Measurements from ENCODE around the gene SLC38A3.

SLC38A3 gene

GRCh38 chr3:50262778-50263177 is 57.7 kb downstream of the SLC38A3 start:
- in situ Hi-C loops (cut with HindIII; ENCODE audit: low sequenced_read_pairs), result no loop called here

GRCh38 chr3:50263478-50264382 is 58.7 kb downstream of the SLC38A3 start:
- in situ Hi-C loops (cut with HindIII; ENCODE audit: low sequenced_read_pairs), result no loop called here

DNA sequence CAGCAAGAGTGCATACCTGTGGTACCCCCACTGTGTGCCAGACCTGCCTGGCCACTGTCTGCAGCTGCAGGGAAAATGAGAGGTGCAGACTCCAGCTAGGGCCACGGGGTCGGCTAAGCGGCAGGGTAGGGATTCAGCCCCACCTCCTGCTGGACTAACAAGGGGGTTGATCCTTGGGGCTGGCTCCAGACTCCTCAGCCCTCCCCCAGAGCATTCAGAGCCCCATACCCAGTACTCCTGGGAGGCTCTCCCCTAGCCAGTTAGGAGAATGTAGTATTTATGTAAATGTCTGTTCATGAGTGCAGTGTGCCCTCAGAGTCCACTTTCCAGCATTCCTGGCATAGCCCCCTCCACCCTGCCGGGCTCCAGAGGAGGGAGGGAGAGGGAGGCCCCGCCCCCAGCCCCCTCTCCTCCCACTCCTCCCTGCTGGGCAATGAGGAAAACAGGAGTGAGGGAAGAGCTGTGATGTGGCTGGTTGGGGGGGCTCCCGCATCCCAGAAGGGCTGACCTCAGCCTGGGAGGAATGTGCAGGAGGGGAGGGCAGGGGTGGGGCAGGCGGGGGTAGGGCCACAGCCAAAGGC is 59.4 kb downstream of the SLC38A3 start:
- in situ Hi-C loops (cut with HindIII; ENCODE audit: low sequenced_read_pairs), result no loop called here

DNA sequence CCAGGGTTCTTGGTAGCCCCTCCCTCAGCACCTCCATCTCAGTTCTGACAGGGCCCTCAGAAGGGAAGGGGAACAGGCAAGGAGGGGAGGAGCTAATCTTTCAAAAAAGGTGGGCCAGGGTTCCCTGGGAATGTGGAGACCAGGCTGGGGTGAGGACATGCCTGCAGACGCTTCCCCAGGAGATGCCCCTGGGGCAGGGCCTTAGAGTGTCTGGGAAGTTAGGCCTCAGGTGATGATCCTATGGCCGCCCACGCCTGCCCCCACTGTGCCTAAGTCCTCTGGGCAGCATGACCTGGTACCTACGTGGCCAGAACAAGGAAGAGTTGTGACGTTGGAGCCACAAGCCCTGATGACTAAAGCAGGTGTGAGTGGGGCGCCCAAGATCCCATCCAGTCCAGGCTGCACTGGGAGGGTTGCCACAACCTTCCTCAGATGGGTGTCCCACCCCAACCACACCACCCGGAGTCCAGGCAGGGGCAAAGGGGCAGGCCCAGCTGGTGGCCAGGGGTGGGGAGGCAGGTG is 60.0 kb downstream of the SLC38A3 start:
- in situ Hi-C loops (cut with HindIII; ENCODE audit: low sequenced_read_pairs), result no loop called here

GRCh38 chr3:50265571-50265970 is 60.5 kb downstream of the SLC38A3 start:
- in situ Hi-C loops (cut with HindIII; ENCODE audit: low sequenced_read_pairs), result no loop called here

DNA sequence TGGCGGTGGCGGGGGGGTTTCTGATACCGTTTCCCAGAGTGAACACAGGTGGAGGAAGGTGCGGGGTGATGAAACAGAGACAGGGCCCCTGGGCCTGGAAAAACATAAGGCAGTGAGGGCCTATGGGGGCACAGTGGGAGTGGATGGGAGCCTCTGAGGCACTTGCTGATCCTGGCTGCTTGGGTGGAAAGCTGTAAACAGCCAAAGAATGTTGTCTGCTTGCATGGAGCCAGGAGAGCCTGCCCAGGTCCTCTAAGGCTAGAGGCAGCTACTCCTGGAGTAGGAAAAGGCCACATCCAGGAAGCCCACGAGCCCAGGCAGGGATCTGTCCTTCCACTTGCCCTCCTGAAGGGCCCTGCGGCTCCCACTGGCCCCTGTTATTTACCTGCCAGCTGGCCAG is 60.9 kb downstream of the SLC38A3 start:
- in situ Hi-C loops (cut with HindIII; ENCODE audit: low sequenced_read_pairs), result no loop called here

DNA sequence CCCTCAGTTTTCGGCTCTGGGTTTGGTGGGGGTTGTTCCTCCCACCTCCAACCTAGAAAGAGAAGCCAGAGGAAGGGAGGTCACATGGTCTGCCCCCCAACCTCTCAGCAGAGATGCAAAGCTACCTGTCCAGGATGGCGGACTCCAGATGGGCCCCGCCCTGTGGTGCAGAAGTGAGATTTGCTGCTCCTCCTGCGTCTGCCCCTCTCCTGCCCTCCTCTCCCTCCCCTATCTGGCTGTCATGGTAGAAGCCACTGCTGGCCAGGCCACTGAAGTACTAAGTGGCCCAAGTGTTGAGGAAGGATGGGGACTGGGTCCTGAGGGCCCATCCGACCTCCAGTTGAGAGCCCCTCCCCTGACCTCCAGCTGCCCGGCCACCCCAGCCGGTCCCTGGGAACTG is 61.8 kb downstream of the SLC38A3 start:
- in situ Hi-C loops (cut with HindIII; ENCODE audit: low sequenced_read_pairs), result no loop called here

DNA sequence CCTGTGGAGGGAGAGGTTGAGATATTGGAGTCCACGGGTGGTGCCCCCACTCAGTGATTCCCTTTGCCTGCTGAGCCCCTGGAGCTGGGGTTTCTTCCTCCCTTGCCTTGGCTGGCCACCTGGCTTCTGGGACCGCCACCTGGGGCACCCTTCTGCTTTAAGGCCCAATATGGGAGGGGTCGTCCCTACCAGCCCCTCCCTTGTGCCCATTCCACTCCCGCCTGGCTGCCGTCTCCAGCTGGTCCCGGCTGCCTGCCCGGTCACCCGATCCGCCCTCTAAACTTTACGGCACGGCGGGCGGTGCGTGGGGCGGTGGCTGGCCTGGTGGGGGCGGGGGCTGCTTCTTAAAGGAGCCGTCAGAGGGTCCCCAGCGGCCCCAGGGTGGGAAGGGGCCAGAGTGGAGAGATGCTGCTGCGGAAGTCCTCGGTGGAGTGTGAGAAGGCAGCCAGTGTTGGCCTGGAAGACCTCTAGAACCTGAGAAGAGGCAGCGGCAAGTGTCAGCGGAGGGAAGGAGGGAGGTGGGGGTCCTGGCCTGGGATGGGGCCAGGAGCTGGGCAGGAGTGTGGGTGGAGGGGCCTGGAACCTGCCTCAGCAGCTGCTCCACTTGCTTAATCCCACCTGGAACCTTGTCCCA is 62.3 kb downstream of the SLC38A3 start:
- in situ Hi-C loops (cut with HindIII; ENCODE audit: low sequenced_read_pairs), result no loop called here

DNA sequence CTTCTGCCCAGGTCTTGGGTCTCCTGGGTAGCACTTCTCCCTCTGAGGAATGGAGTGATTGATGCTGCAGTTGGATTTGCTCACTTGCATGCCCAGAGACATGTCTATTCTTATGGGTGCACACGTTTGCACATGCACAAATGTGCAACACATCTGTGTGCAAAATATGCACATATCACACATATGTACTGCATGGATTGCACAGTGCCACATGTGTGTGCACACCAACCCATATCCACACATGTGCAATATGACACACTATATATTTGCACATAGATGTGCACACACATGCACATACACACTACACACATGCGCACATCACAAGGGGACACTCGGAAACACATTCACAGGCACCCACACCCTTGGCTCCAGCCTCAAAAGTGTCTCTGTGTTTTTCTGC is 63.2 kb downstream of the SLC38A3 start:
- in situ Hi-C loops (cut with HindIII; ENCODE audit: low sequenced_read_pairs), result no loop called here

DNA sequence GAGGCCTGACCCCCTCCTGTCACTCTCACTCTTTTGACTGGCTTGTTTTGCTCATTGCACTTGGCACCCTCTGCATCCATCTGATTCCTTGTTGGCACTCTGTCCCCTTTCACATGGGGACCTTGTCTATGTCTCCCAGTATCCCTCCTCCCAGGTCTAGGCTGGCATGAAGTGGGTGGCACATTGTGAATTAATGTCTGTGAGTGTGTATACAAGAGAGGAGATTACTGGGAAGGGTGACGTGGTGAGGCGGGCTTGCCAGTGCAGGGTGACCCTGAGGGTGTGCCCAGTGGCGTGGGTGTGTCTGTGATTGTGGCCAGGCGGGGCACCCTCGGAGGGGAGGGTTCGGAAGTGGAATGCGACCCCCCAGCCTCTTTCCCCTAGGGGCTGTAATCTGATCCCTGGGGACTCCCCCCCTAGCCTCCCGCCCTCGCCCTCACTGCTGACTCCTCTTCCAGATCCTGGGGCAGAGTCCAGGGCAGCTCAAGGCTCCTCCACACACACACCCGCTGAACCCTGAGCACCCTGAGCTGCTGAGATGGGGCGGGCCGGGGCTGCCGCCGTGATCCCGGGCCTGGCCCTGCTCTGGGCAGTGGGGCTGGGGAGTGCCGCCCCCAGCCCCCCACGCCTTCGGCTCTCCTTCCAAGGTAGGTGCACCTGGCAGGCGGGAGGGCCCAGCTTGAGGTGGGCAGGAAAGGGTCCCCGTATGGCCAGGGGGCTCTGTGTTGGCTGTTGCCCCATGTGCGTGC is 63.8 kb downstream of the SLC38A3 start, which contains the start of gene SEMA3B:
SEMA3B (plus strand) TSS at position 445 of the 749 bp plus-strand sequence; CDS start at position 539, 94 bp downstream.
- in situ Hi-C loops (cut with HindIII; ENCODE audit: low sequenced_read_pairs), result no loop called here

- in situ Hi-C loops (cut with HindIII; ENCODE audit: low sequenced_read_pairs), result no loop called here
Observed at GRCh38 chr3:50269460-50269859, 64.4 kb downstream of the SLC38A3 start.

DNA sequence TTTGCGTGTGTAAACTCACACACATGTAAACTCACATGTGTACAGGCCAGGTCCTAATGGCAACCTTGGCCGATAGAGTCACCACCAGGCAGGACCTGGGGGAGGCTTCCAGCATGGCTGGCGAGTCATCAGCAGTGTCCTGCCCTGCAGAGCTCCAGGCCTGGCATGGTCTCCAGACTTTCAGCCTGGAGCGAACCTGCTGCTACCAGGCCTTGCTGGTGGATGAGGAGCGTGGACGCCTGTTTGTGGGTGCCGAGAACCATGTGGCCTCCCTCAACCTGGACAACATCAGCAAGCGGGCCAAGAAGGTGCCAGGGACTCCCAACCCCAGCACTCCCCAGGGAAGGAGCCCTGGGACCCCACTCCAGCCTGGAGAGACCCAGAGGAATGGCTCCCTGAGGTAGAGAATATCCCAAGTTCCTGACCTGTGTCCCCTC is 64.9 kb downstream of the SLC38A3 start:
- in situ Hi-C loops (cut with HindIII; ENCODE audit: low sequenced_read_pairs), result no loop called here

DNA sequence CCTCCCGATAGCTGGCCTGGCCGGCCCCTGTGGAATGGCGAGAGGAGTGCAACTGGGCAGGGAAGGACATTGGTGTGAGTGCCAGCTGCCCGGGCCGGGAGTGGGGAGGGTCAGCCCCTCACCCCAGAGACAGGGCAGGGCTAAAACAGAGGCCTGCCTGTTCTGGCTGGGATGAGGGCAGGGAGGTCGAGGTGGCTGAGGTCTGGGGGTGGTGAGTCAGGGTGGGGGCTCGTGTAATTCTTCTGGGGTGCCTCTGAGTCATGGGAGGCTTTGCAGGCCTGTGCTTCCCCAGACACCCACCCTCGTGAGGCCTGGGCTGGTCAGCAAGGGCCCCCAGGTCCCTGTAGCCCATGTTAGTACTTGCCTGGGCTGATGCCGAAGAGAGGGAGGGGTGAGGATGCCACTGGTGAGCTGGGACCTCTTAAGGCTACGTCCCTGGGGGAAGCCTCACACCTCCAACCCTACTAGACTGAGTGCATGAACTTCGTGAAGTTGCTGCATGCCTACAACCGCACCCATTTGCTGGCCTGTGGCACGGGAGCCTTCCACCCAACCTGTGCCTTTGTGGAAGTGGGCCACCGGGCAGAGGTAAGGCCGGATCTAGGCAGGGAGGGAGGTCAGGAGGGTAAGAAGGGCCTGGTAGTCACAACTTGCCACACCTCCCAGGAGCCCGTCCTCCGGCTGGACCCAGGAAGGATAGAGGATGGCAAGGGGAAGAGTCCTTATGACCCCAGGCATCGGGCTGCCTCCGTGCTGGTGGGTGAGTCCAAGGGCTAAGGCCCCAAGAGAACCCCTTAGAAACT is 65.6 kb downstream of the SLC38A3 start:
- in situ Hi-C loops (cut with HindIII; ENCODE audit: low sequenced_read_pairs), result no loop called here
